ENCODE data around the gene RANBP9.
A peak's percentile ranks its signal among the peaks of the same experiment; 100 is the strongest.

Gene RANBP9

GRCh38 chr6:13677878-13678254, 33.8 kb downstream of the RANBP9 start:
- no peak for DNase-seq (ENCODE audit: low read depth)

- no peak for DNase-seq (ENCODE audit: low read depth)
Measured at GRCh38 chr6:13676551-13677156, 35.0 kb downstream of the RANBP9 start.

GRCh38 chr6:13674533-13675190, 37.0 kb downstream of the RANBP9 start:
- DNase-seq (ENCODE audit: low read depth) = no peak

GRCh38 chr6:13673825-13674444, 37.7 kb downstream of the RANBP9 start:
- no peak for DNase-seq (ENCODE audit: low read depth)

GRCh38 chr6:13673368-13673767, 38.3 kb downstream of the RANBP9 start:
- DNase-seq (ENCODE audit: low read depth) = no peak

GRCh38 chr6:13672904-13673303, 38.7 kb downstream of the RANBP9 start:
- DNase-seq (ENCODE audit: low read depth) = no peak

- no peak for DNase-seq (ENCODE audit: low read depth)
Measured at GRCh38 chr6:13671548-13672127, 40.0 kb downstream of the RANBP9 start.

GRCh38 chr6:13669476-13669875, 42.2 kb downstream of the RANBP9 start:
- no peak for DNase-seq (ENCODE audit: low read depth)

GRCh38 chr6:13668291-13668928, 43.2 kb downstream of the RANBP9 start:
- DNase-seq (ENCODE audit: low read depth) = no peak

GRCh38 chr6:13667655-13668054, 44.0 kb downstream of the RANBP9 start:
- no peak for DNase-seq (ENCODE audit: low read depth)

- no peak for DNase-seq (ENCODE audit: low read depth)
Measured at GRCh38 chr6:13666194-13667105, 45.2 kb downstream of the RANBP9 start.

GRCh38 chr6:13664703-13665352, 46.8 kb downstream of the RANBP9 start:
- no peak for DNase-seq (ENCODE audit: low read depth)

GRCh38 chr6:13663986-13664385, 47.6 kb downstream of the RANBP9 start:
- DNase-seq (ENCODE audit: low read depth) = no peak

- DNase-seq (ENCODE audit: low read depth) = no peak
Measured at GRCh38 chr6:13662651-13663334, 48.8 kb downstream of the RANBP9 start.

- no peak for DNase-seq (ENCODE audit: low read depth)
Measured at GRCh38 chr6:13661647-13662046, 50.0 kb downstream of the RANBP9 start.

GRCh38 chr6:13660893-13661292, 50.7 kb downstream of the RANBP9 start:
- no peak for DNase-seq (ENCODE audit: low read depth)

GRCh38 chr6:13660273-13660672, 51.4 kb downstream of the RANBP9 start:
- DNase-seq (ENCODE audit: low read depth) = no peak

- DNase-seq (ENCODE audit: low read depth) = no peak
Measured at GRCh38 chr6:13655700-13656099, 55.9 kb downstream of the RANBP9 start.

- DNase-seq (ENCODE audit: low read depth) = no peak
Measured at GRCh38 chr6:13654496-13654895, 57.1 kb downstream of the RANBP9 start.

- DNase-seq (ENCODE audit: low read depth) = peak; percentile 14
Measured at GRCh38 chr6:13653296-13653695, 58.3 kb downstream of the RANBP9 start.

GRCh38 chr6:13649393-13649792, 62.2 kb downstream of the RANBP9 start:
- no peak for DNase-seq (ENCODE audit: low read depth)

Data from non-pigmented ciliary epithelial cell (primary cell).